Measurements from ENCODE around the gene PRICKLE4.
A peak's percentile ranks its signal among the peaks of the same experiment; 100 is the strongest.

Gene PRICKLE4

GRCh38 chr6:41774841-41775240 is 5.7 kb upstream of the PRICKLE4 start:
- FAIRE-seq (no peak), DNase-seq (ENCODE audit: insufficient read length, low spot score) (no peak)
- no peak for TF ChIP-seq POLR2A (IDR thresholded peaks at IDR 0.05; ENCODE audit: low read depth, low read length)

- FAIRE-seq: no peak
- no peak for DNase-seq (ENCODE audit: insufficient read length, low spot score)
- no peak for TF ChIP-seq POLR2A (IDR thresholded peaks at IDR 0.05; ENCODE audit: low read depth, low read length)
Measured at GRCh38 chr6:41775293-41775882, 5.2 kb upstream of the PRICKLE4 start.

DNA sequence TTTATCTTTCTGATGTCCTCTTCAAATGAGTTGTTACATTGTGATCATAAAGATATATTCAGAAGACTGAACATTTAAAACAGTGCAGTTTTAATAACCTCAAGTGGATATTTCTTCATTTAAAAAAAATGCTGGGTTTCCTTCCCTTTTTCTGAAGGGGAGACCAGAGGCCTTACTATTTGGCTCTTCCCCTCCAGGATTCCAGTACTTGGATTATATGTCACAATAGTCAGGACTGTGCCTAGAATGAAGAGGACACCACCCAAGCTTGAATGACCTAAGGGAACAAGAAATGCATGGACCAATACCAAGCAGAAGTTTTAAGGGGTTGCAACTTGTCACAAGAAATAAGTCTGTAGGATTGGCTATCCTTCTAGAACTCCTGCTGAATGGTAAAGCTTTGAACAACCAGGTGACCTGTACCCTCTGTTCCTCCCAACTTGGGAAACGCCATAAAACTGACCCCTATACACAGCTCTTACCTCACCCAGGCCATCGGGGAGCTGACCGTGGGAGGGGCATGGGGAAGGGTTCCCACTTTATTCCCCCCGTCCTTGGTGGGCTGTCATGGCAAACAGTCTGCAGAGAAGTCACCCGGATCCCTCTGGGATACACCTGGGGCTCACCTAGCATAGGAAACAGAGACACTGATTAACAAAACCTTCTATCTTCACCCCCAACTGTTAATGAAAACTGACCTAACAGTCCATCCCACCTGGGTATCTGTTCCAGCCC is 2.9 kb upstream of the PRICKLE4 start:
- DNase-seq (ENCODE audit: insufficient read length, low spot score): no peak
- FAIRE-seq: no peak
- TF ChIP-seq POLR2A (IDR thresholded peaks at IDR 0.05; ENCODE audit: low read depth, low read length): no peak

DNA sequence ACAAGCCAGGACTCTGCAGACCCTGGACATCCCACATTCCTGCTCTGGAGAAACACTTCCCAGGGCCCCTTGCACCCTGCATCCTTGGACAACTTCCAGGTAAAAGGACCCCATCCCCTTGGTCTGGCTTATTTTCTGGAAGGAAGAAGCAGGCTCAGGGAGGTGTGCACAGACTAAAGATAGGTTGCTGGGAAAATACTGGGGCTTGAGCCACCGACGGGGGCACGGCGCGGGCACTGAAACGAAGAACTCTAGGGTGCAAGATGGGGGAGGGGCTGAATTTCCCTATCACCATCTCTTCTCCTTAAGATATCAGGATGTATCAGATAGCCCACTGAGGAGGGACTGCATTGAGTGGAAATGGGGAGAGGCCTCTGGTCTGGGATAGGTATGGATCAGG is 1.7 kb upstream of the PRICKLE4 start:
- TF ChIP-seq POLR2A (IDR thresholded peaks at IDR 0.05; ENCODE audit: low read depth, low read length): no peak
- FAIRE-seq (no peak), DNase-seq (ENCODE audit: insufficient read length, low spot score) (no peak)

GRCh38 chr6:41779336-41779735 is 1.2 kb upstream of the PRICKLE4 start:
- FAIRE-seq: no peak
- no peak for TF ChIP-seq POLR2A (IDR thresholded peaks at IDR 0.05; ENCODE audit: low read depth, low read length)
- DNase-seq (ENCODE audit: insufficient read length, low spot score): no peak

DNA sequence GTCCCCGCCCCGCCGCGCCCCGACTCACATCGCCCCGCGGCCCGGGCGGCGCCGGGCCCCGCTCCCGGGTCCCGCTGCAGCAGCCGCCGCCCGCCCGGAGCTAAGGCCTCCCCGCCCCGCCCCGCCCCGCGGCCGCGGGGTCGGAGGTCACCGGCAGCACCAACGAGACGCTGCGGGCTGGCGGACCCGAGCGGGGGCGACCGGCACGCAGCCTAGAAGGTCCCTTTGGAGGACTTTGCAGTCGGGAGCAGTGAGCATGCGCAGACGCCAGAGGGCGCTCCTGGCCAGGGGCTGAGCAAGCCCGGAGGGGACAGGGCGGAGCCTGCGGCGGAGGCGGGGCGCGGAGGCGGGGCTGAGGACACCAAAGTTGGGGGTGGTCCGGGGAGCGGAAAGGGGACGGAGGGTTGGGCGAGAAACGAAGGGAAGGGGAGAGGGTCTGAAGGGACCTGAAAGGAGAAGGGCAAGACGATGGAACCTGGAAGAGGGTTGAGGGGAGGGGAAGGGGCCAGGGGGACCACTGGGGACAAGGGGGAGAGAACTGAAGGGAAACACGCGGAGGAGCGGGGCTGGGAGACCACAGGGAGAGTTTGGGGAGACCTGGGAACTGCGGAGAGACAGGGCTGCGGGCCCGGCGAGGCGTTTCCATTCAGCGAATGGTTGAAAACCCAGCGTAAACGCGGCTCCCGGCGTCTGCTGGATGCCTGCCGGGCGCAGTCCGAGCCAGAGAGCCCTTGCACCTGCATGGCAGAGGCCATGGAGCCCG is 613 bp upstream of the PRICKLE4 start, which contains the start of gene FRS3:
Gene FRS3, minus strand, starts transcription at position 113 of the 763 bp plus-strand sequence. CDS start 2,913 bp downstream, outside the sequence.
- peak; percentile 89 for DNase-seq (ENCODE audit: insufficient read length, low spot score)
- 0 out of 2 replicates have a peak, but pooled peaks have one; percentile 18 for TF ChIP-seq POLR2A (IDR thresholded peaks at IDR 0.05; ENCODE audit: low read depth, low read length)
- FAIRE-seq: no peak

- DNase-seq (ENCODE audit: insufficient read length, low spot score) (no peak), FAIRE-seq (no peak)
- TF ChIP-seq POLR2A (IDR thresholded peaks at IDR 0.05; ENCODE audit: low read depth, low read length): no peak
Measured at GRCh38 chr6:41781366-41781730, 766 bp downstream of the PRICKLE4 start.

DNA sequence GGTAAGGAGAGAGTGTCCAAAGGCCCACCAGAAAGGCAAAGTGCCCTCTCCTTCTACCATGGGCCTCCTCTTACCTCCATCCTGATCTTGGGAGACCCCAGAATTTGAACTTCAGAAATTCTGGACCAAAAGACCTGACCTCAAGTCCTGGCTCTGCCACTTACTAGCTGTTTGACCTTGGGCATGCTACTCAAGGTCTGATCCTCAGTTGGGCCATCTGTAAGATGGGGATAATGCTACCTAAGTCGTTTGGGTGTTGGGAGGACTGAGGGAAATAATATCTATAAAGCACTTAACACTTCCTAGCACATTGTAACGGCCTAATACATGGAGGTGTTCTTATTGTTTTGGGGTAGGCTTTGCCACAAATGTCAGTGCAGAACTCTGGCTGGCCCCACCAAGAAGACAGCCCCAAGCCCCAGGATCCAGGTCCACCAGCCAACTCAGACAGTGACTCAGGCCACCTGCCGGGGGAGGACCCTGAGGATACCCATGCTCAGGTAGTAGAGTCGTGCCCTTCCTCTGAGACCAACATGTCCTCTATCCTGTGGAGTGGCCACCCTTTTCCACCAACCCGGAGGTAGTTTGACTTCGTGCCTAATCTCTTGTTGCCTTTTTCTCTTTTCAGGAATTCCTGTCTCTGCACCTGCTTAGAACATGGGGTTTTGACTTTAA is 2.7 kb downstream of the PRICKLE4 start:
- DNase-seq (ENCODE audit: insufficient read length, low spot score) (no peak), FAIRE-seq (no peak)
- TF ChIP-seq POLR2A (IDR thresholded peaks at IDR 0.05; ENCODE audit: low read depth, low read length): no peak

- TF ChIP-seq POLR2A (IDR thresholded peaks at IDR 0.05; ENCODE audit: low read depth, low read length): no peak
- DNase-seq (ENCODE audit: insufficient read length, low spot score) (no peak), FAIRE-seq (no peak)
Measured at GRCh38 chr6:41784581-41785171, 4.1 kb downstream of the PRICKLE4 start.

DNA sequence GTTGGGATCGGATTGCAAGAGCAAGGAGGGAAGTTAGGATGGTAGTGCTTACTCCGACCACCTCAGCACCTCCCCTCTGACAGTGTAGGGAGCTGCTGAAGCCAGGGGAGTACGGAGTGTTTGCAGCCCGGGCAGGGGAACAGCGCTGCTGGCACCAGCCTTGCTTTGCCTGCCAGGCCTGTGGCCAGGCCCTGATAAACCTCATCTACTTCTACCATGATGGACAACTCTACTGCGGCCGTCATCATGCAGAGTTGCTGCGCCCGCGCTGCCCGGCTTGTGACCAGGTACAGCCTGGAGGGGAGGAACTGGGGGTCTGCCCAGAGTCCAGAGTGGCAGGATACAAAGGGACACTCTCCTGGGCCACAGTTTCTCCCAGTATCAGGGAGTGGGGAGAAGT is 4.7 kb downstream of the PRICKLE4 start:
- no peak for TF ChIP-seq POLR2A (IDR thresholded peaks at IDR 0.05; ENCODE audit: low read depth, low read length)
- no peak for FAIRE-seq
- DNase-seq (ENCODE audit: insufficient read length, low spot score): no peak

DNA sequence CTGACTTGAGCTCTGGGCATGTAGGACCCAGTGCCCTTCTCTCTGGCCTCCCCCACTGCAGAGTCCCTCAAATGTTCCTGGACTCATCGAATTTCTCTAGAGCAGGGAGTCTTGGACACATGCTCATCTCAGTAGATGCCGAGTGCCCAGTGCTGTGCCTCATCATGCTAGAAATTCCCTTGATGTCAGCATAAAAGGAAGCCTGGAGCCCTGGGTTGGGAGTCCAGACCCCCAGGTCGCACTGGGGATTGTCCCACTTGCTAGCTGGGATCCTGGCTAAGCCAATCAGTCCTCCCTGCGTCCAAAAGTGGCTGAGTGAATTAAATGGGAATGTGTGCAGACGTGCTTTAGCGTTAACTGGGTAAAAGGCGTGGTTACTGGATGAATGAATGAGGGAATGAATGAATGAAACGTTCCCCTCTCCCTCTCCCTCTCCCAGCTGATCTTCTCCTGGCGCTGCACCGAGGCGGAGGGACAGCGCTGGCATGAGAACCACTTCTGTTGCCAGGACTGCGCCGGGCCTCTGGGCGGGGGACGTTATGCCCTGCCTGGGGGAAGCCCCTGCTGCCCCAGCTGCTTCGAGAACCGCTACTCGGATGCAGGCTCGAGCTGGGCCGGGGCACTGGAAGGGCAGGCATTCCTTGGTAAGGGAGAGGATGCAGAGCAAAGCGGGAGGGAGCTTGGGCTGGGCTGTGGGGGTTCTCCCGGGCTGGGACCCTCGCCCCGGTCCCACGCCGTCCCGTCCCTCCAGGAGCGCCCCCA is 5.3 kb downstream of the PRICKLE4 start:
- DNase-seq (ENCODE audit: insufficient read length, low spot score) (no peak), FAIRE-seq (no peak)
- no peak for TF ChIP-seq POLR2A (IDR thresholded peaks at IDR 0.05; ENCODE audit: low read depth, low read length)

DNA sequence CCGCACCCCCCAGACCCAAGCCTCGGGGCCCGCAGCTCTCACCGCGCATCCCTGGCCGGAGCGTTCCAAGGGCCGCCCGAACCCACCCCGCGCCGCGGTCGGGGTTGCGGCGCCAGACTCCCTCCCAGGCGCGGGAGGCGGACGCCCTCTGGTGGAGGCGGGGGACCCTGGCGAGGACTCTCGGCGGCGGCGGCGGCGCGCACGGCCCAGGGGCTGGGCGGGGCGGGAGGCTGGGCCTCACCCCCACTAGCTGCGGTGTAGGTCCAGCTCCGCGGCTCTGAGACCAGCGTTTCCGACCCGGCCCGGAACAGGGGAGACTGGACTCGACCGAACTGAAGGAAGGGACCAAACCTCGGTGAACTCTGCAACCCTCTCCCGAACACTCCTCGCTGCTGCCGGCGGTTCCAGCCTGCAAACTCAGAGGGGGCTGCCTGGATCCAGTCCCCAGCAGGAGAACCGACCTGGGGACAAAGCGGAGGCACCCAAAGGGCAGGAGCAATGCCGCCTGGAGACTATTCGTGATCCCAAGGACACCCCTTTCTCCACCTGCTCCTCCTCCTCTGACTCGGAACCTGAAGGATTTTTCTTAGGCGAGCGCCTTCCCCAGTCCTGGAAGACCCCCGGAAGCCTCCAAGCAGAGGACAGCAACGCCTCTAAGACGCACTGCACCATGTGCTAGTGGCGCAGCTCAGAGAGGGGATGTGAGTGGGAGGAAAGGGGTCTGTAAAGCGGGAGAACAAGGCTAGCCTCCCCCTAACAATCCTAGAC is 6.1 kb downstream of the PRICKLE4 start:
- FAIRE-seq (no peak), DNase-seq (ENCODE audit: insufficient read length, low spot score) (peak; percentile 80)
- TF ChIP-seq POLR2A (IDR thresholded peaks at IDR 0.05; ENCODE audit: low read depth, low read length): peak; percentile 42
